GM15510 (cell line): ENCODE measurements around the gene NDUFC1.

Source experiments
- POLR2A ChIP-seq: IDR thresholded peaks from 3 replicates; pipeline ENCODE4 v1.6.1; 2011; ENCODE audit warnings: borderline replicate concordance; ENCODE audit not compliant: insufficient read length; ENCODE audit errors: extremely low read depth

NDUFC1 gene

DNA sequence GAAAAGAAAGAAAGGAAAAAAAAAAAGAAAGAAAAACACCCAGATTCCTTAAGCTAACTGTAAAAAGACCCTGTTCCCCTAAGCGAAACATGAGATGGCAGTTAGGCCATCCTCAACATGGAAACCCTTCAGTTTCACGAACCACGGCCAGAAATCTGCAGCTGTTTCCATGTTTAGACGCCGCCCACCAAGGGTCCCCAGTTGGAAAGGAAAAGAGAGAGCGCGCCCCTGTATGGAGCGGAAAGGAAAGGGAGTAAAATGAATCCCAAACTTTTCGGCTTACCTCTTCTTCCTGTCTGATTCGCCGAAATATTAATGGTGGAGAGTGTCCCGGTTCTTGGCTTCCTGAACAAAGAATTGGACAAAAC is 60.5 kb downstream of the NDUFC1 start:
- no peak for TF ChIP-seq POLR2A

DNA sequence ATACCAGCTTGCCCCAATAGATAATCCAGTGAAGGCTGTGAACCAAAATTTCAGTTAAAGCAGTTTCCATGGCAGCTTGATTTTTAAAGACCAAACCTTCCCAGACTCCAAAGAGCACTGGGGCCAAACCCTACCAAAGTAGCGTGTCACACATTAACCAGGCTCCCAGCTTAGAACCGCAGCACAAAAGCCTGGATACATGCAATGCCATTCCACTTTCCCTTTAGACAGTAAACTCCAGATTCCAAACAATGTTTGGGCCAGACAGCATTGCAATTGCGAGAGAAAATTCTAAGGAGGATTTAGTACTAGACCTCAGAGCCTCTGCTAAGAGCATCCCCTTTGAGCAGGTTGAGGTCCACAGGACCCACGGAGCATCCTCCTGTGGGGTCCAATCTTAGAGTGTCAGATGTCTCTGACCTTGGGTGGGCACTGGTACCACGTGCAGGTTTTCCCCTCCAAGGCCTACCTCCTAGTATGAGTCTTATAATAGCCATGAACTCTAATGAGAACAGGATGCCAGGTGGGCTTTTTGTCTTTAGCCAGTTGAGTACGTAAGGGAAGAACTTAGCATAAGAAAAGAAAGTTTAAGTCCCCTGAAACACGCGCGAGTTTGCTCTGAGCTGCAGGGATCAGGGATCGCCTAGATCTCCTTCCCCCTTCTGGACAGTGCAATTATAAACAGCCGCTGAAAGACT is 61.0 kb downstream of the NDUFC1 start:
- no peak for TF ChIP-seq POLR2A
